ENCODE data around the gene ST6GALNAC2. TPM values are rescaled to one million over a fixed set of nuclear protein-coding genes. Genes with fewer than 3 reads are reported as not detected.

Gene ST6GALNAC2
- total RNA-seq, 1 experiment from 2014 or later, result 11.6 TPM

- CTCF ChIA-PET, result interaction anchor here (0.8 to 3.2 kb wide), 7 partner anchors 9 to 123 kb away, joined by 3 to 19 read pairs (median 4); no protein-coding TSS in a partner anchor
Measured at GRCh38 chr17:76558198-76559095, 27.2 kb downstream of the ST6GALNAC2 start.

GRCh38 chr17:76557368-76558197 lies 28.1 kb downstream of the ST6GALNAC2 start:
- TSS peak; percentile 83 for BruUV-seq (replicated peaks)
- CTCF ChIA-PET, result interaction anchor here (0.8 to 3.2 kb wide), 9 partner anchors 10 to 124 kb away, joined by 3 to 19 read pairs (median 4); a partner anchor contains a TSS
- Mint-ChIP-seq H3K36me3 (ENCODE audit: insufficient read depth, unreplicated experiment) (peaks cover 62% of the 10 kb centered on the region), H3K9me3 (ENCODE audit: low read depth, unreplicated experiment) (no peaks in the 10 kb centered on the region), H3K27me3 (ENCODE audit: unreplicated experiment) (no peaks in the 10 kb centered on the region), H3K27ac (ENCODE audit: unreplicated experiment) (peak overlapping the region; percentile 97), H3K4me1 (ENCODE audit: low read depth, unreplicated experiment) (peaks cover 8% of the 10 kb centered on the region), H3K4me3 (ENCODE audit: low read depth, unreplicated experiment) (peak overlapping the region; percentile 91)
- TF ChIP-seq CTCF (IDR thresholded peaks at IDR 0.05; ENCODE audit: unreplicated experiment), result peak; percentile 69
- peak; percentile 97 for DNase-seq
- intact Hi-C loops (cut with micrococcal nuclease; ENCODE audit: unreplicated experiment), result loop anchor here (1.0 kb wide), 2 partner anchors 66 to 124 kb away; no protein-coding TSS in a partner anchor

More at GRCh38 chr17:76558198-76559095, 27.2 kb downstream of the ST6GALNAC2 start:
- TF ChIP-seq CTCF (IDR thresholded peaks at IDR 0.05; ENCODE audit: unreplicated experiment), result peak; percentile 44
- Mint-ChIP-seq H3K27me3 (ENCODE audit: unreplicated experiment) (no peaks in the 10 kb centered on the region), H3K36me3 (ENCODE audit: insufficient read depth, unreplicated experiment) (peaks cover 70% of the 10 kb centered on the region), H3K4me3 (ENCODE audit: low read depth, unreplicated experiment) (peak overlapping the region; percentile 91), H3K9me3 (ENCODE audit: low read depth, unreplicated experiment) (no peaks in the 10 kb centered on the region), H3K4me1 (ENCODE audit: low read depth, unreplicated experiment) (peaks cover 8% of the 10 kb centered on the region), H3K27ac (ENCODE audit: unreplicated experiment) (peak overlapping the region; percentile 97)
- no peak for DNase-seq
- intact Hi-C loops (cut with micrococcal nuclease; ENCODE audit: unreplicated experiment), result loop anchor here (1.0 kb wide), 2 partner anchors 65 to 123 kb away; no protein-coding TSS in a partner anchor
- BruUV-seq (replicated peaks), result no TSS peak

- Mint-ChIP-seq H3K4me3 (ENCODE audit: low read depth, unreplicated experiment) (peak overlapping the region; percentile 91), H3K36me3 (ENCODE audit: insufficient read depth, unreplicated experiment) (peaks cover 56% of the 10 kb centered on the region), H3K9me3 (ENCODE audit: low read depth, unreplicated experiment) (no peaks in the 10 kb centered on the region), H3K27me3 (ENCODE audit: unreplicated experiment) (no peaks in the 10 kb centered on the region), H3K4me1 (ENCODE audit: low read depth, unreplicated experiment) (peaks cover 6% of the 10 kb centered on the region), H3K27ac (ENCODE audit: unreplicated experiment) (peak overlapping the region; percentile 97)
- intact Hi-C loops (cut with micrococcal nuclease; ENCODE audit: unreplicated experiment), result no loop called here
- DNase-seq, result no peak
- CTCF ChIA-PET, result interaction anchor here (0.7 to 3.2 kb wide), 6 partner anchors 10 to 125 kb away, joined by 3 to 19 read pairs (median 12); a partner anchor contains a TSS
- no TSS peak for BruUV-seq (replicated peaks)
- TF ChIP-seq CTCF (IDR thresholded peaks at IDR 0.05; ENCODE audit: unreplicated experiment), result no peak
Measured at GRCh38 chr17:76556765-76557367, 28.8 kb downstream of the ST6GALNAC2 start.

GRCh38 chr17:76554131-76554530 lies 31.5 kb downstream of the ST6GALNAC2 start:
- no peak for TF ChIP-seq CTCF (IDR thresholded peaks at IDR 0.05; ENCODE audit: unreplicated experiment)
- intact Hi-C loops (cut with micrococcal nuclease; ENCODE audit: unreplicated experiment), result no loop called here

More at GRCh38 chr17:76554131-76554530, 31.5 kb downstream of the ST6GALNAC2 start:
- no peaks in the 10 kb centered on the region for H3K27me3 Mint-ChIP-seq (ENCODE audit: unreplicated experiment)
- H3K36me3 Mint-ChIP-seq (ENCODE audit: insufficient read depth, unreplicated experiment), result peaks cover 29% of the 10 kb centered on the region
- H3K4me1 Mint-ChIP-seq (ENCODE audit: low read depth, unreplicated experiment), result peaks cover 9% of the 10 kb centered on the region
- H3K9me3 Mint-ChIP-seq (ENCODE audit: low read depth, unreplicated experiment), result no peaks in the 10 kb centered on the region
- DNase-seq, result no peak
- no TSS peak for BruUV-seq (replicated peaks)
- CTCF ChIA-PET, result interaction anchor here (0.6 kb wide), 1 partner anchor 217 kb away, joined by 4 read pairs; no protein-coding TSS in a partner anchor
- H3K27ac Mint-ChIP-seq (ENCODE audit: unreplicated experiment), result no peak overlapping the region
- no peak overlapping the region for H3K4me3 Mint-ChIP-seq (ENCODE audit: low read depth, unreplicated experiment)
